Ovary (tissue), 3 donors: ENCODE data around the gene SPATA13.

Source experiments
- CTCF ChIP-seq, 3 donors: fragments of 450-650 bp in 2 of 3; fragments of 200-600 bp in 1 of 3; IDR thresholded peaks; one replicate each; pipeline versions ENCODE4 v1.5.1 to v1.8.0; 2016 to 2022; ENCODE audit warnings: antibody characterized with exemption in 3 of 3, mild to moderate bottlenecking in 1 of 3
- POLR2A ChIP-seq: fragments of 450-650 bp; IDR thresholded peaks from one replicate; pipeline ENCODE4 v1.6.1; 2017; ENCODE audit warnings: antibody characterized with exemption, mild to moderate bottlenecking, moderate library complexity
- donor health status: DM: no; HTN: no; CAD: no.

GRCh38 chr13:24265453-24265852 is 104.9 kb downstream of the SPATA13 start:
- TF ChIP-seq CTCF (IDR thresholded peaks at IDR 0.05) (no peak), POLR2A (no peak)
